Thoracic aorta (tissue), 2 donors: Measurements from ENCODE around the gene SCIN. TPM values are rescaled to one million over a fixed set of nuclear protein-coding genes. Genes with fewer than 3 reads are reported as not detected.
"Not testable (repeated sequence)": the region's sequence is repeated elsewhere in the genome, so short reads cannot be mapped to it uniquely, and the experiment has no call there.

ENCODE experiments used
- ATAC-seq: fragments of 150-250 bp; one replicate; pipeline ENCODE4 v1.8.0; 2017; ENCODE audit warnings: low read depth; ENCODE audit not compliant: insufficient number of reproducible peaks, low FRiP score
- DNase-seq: peaks from one replicate; pipeline ENCODE4 v3.0.0-alpha.2; 2020; ENCODE audit warnings: low spot score
- H3K27ac ChIP-seq, 2 donors: fragments of 200-600 bp; sonication (generic); 1 replicate in 1 of 2; 2 replicates in 1 of 2; pipeline ENCODE4 v1.5.1; 2016; ENCODE audit warnings: mild to moderate bottlenecking in 2 of 2, moderate library complexity in 2 of 2
- H3K27me3 ChIP-seq: fragments of 200-600 bp; sonication (generic); replicated peaks from 2 replicates; pipeline ENCODE4 v1.6.0; 2016; ENCODE audit warnings: mild to moderate bottlenecking; ENCODE audit not compliant: insufficient read depth
- H3K36me3 ChIP-seq: fragments of 200-600 bp; sonication (generic); one replicate; pipeline ENCODE4 v1.5.1; 2016
- H3K4me1 ChIP-seq, 2 donors: fragments of 200-600 bp; sonication (generic); 1 replicate in 1 of 2; 2 replicates in 1 of 2; pipeline versions ENCODE4 v1.5.1 to v1.6.0; 2016; ENCODE audit warnings: low read depth in 2 of 2, mild to moderate bottlenecking in 1 of 2; ENCODE audit not compliant: control insufficient read depth in 1 of 2
- H3K4me3 ChIP-seq: fragments of 200-600 bp; sonication (generic); 2 replicates; pipeline ENCODE4 v1.5.1; 2016; ENCODE audit warnings: mild to moderate bottlenecking
- H3K9me3 ChIP-seq: fragments of 200-600 bp; sonication (generic); 2 replicates; pipeline ENCODE4 v1.5.1; 2016
- CTCF ChIP-seq: fragments of 200-600 bp; sonication (generic); IDR thresholded peaks from one replicate; pipeline ENCODE4 v1.5.1; 2019; ENCODE audit warnings: antibody characterized with exemption
- total RNA-seq, 2 donors: library from RNA; depleted of rRNA; stranded (reverse); fragments of >200 nt; gene quantifications; one replicate each; pipeline versions ENCODE4 v1.1.0 to v1.2.3, GENCODE V29; 2016

The SCIN gene
- total RNA-seq, 2 donors from 2014 or later: 0.49 to 2.0 TPM

GRCh38 chr7:12689451-12689850 is 118.9 kb downstream of the SCIN start:
- no peaks in the 10 kb centered on the region for H3K27me3 ChIP-seq
- H3K36me3 ChIP-seq: no peaks in the 10 kb centered on the region
- H3K27ac ChIP-seq: no peak overlapping the region
- peak overlapping the region; percentile 13 for H3K4me3 ChIP-seq
- peaks cover 0 to 7% of the 10 kb centered on the region in 2 donors for H3K4me1 ChIP-seq
- DNase-seq (no peak), ATAC-seq (no peak)
- no peak for TF ChIP-seq CTCF
- no peaks in the 10 kb centered on the region for H3K9me3 ChIP-seq

- Histone ChIP-seq H3K27ac (no peak overlapping the region), H3K9me3 (no peaks in the 10 kb centered on the region), H3K27me3 (no peaks in the 10 kb centered on the region), H3K36me3 (no peaks in the 10 kb centered on the region), H3K4me1 (peaks cover 0 to 7% of the 10 kb centered on the region in 2 donors), H3K4me3 (peak overlapping the region; percentile 13)
- ATAC-seq (no peak), DNase-seq (no peak)
- TF ChIP-seq CTCF: no peak
Measured at GRCh38 chr7:12690041-12690878, 119.7 kb downstream of the SCIN start.

DNA sequence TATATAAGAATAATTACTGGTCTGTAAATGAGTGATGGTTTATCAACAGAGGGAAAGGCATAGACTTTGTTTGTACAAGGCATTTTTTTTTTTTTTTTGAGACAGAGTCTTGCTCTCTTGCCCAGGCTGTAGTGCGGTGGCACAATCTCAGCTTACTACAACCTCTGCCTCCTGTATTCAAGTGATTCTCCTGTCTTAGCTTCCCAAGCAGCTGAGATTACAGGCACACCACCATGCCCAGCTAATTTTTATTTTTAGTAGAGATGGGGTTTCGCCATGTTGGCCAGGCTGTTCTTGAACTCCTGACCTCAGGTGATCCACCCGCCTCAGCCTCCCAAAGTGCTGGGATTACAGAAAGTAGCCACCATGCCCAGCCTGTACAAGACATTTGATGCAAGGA is 120.9 kb downstream of the SCIN start:
- not testable (repeated sequence) for DNase-seq, H3K9me3 ChIP-seq, H3K27me3 ChIP-seq, H3K27ac ChIP-seq, H3K4me3 ChIP-seq, H3K4me1 ChIP-seq, ATAC-seq, H3K36me3 ChIP-seq

DNA sequence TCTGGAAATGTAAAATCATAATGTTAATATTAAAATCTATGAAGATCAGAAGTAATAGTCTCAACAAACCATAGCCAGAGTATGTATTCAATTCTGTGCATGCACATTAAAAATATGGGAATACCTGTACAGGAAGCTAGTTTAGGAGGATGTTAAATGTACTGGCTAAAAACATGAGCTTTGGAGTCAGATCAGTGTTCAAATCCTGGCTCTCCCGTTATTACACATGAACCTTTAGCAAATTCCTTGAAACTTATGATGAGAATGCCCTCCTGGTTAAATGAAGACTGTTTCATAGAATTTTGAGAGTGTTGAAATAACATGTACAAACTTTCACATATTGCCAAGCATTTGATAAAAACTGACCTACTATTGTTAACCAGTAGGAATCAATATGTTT is 121.5 kb downstream of the SCIN start:
- H3K27me3 ChIP-seq: no peaks in the 10 kb centered on the region
- no peak for TF ChIP-seq CTCF
- H3K27ac ChIP-seq: no peak overlapping the region
- no peak overlapping the region for H3K4me3 ChIP-seq
- H3K9me3 ChIP-seq: no peaks in the 10 kb centered on the region
- no peak for ATAC-seq
- H3K36me3 ChIP-seq: no peaks in the 10 kb centered on the region
- peaks cover 0 to 7% of the 10 kb centered on the region in 2 donors for H3K4me1 ChIP-seq
- DNase-seq: no peak

GRCh38 chr7:12692479-12693259 is 122.1 kb downstream of the SCIN start:
- ATAC-seq (no peak), DNase-seq (no peak)
- no peaks in the 10 kb centered on the region for H3K36me3 ChIP-seq
- no peak overlapping the region for H3K27ac ChIP-seq
- no peaks in the 10 kb centered on the region for H3K9me3 ChIP-seq
- TF ChIP-seq CTCF: no peak
- no peak overlapping the region for H3K4me3 ChIP-seq
- H3K4me1 ChIP-seq: peaks cover 0 to 7% of the 10 kb centered on the region in 2 donors
- no peaks in the 10 kb centered on the region for H3K27me3 ChIP-seq
